Transverse colon (tissue), 4 donors: ENCODE results near the gene WFS1. TPM values are rescaled to one million over a fixed set of nuclear protein-coding genes. Genes with fewer than 3 reads are reported as not detected.

ENCODE experiments used
- DNase-seq: peaks from one replicate; pipeline ENCODE4 v3.0.0-alpha.2; 2019
- H3K27ac ChIP-seq, 4 donors: fragments of 200-600 bp; sonication (generic); 2 replicates each; pipeline ENCODE4 v1.5.1; 2016 to 2018; ENCODE audit warnings: inconsistent platforms in 4 of 4
- H3K27me3 ChIP-seq: fragments of 200-600 bp; sonication (generic); 2 replicates; pipeline ENCODE4 v1.5.1; 2017; ENCODE audit warnings: inconsistent platforms
- H3K36me3 ChIP-seq, 4 donors: fragments of 200-600 bp; sonication (generic); 2 replicates each; pipeline ENCODE4 v1.5.1; 2017 to 2019; ENCODE audit warnings: inconsistent platforms in 4 of 4
- H3K4me1 ChIP-seq, 4 donors: fragments of 200-600 bp; sonication (generic); 2 replicates each; pipeline ENCODE4 v1.5.1; 2017 to 2020; ENCODE audit warnings: inconsistent platforms in 4 of 4
- H3K4me3 ChIP-seq, 4 donors: fragments of 200-600 bp; sonication (generic); 1 replicate in 1 of 4; 2 replicates in 3 of 4; pipeline versions ENCODE4 v1.5.1 to v1.6.1; 2017 to 2019; ENCODE audit warnings: inconsistent platforms in 4 of 4
- H3K9me3 ChIP-seq, 2 donors: fragments of 200-600 bp; sonication (generic); 2 replicates each; pipeline ENCODE4 v1.5.1; 2017 to 2019; ENCODE audit warnings: inconsistent platforms in 2 of 2
- EP300 ChIP-seq: sonication (generic); formaldehyde crosslinking; IDR thresholded peaks from one replicate; pipeline ENCODE4 v1.6.1; 2017; ENCODE audit warnings: antibody characterized with exemption, low read depth
- POLR2A ChIP-seq: fragments of 450-650 bp; IDR thresholded peaks from one replicate; pipeline ENCODE4 v1.6.1; 2016; ENCODE audit warnings: antibody characterized with exemption, mild to moderate bottlenecking, moderate library complexity
- POLR2AphosphoS5 ChIP-seq, 3 donors: sonication (generic); formaldehyde crosslinking; IDR thresholded peaks; one replicate each; pipeline ENCODE4 v1.6.1; 2016; ENCODE audit warnings: antibody characterized with exemption in 3 of 3
- WGBS, 2 donors: methylation state at CpG; one replicate each; pipeline ENCODE4 v1.1.5; 2018; ENCODE audit warnings: low coverage in 1 of 2; 5-methylcytosine and 5-hydroxymethylcytosine counted together
- in situ Hi-C, 4 donors: fragments of 200-750 bp; cut with MboI; loops; one replicate each; pipeline versions ENCODE4 v1.15.0 to v1.15.1; 2017; ENCODE audit warnings: low sequenced_read_pairs in 3 of 4, low pct_ligation_motif_present in 1 of 4, low pct_unique_long_range_greater_than_20kb in 1 of 4
- intact Hi-C: fragments of 100-400 bp; cut with DNase I; formaldehyde crosslinking; loops from one replicate; pipeline ENCODE4 v1.15.1; 2023; ENCODE audit warnings: low total_unique reads
- total RNA-seq, 4 donors: library from RNA; depleted of rRNA; stranded (reverse); fragments of >200 nt; gene quantifications; one replicate each; pipeline ENCODE4 v1.1.0, GENCODE V29; 2016
- TF ChIP-seq, protein P1 (sequence below), 5 experiments: fragments of 200-600 bp in 3 of 5; fragments of 450-650 bp in 2 of 5; sonication (generic) in 3 of 5; IDR thresholded peaks; 1 replicate in 2 of 5; 2 replicates in 3 of 5; pipeline ENCODE4 v1.5.1; 2016 to 2017; ENCODE audit warnings: antibody characterized with exemption in 5 of 5, inconsistent platforms in 3 of 5, mild to moderate bottlenecking in 2 of 5, moderate library complexity in 1 of 5

The WFS1 gene
- total RNA-seq, 4 donors from 2014 or later, result 11.5 to 23.5 (median 20.8) TPM

DNA sequence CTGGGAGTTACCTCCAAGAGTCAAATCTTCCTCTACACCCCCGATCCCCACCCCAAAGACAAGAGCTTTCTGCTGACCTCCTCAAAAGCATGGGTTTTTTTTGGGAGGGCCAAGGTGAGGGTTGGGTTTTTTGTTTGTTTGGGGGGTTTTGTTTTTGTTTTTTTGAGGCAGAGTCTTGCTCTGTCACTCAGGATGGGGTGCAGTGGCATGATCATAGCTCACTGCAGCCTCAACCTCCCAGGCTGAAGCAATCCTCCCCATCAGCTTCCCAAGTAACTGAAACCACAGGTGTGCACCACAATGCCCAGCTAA, 18.7 kb upstream of the WFS1 start:
- Histone ChIP-seq H3K4me3 (no peak overlapping the region), H3K27me3 (peaks cover 44% of the 10 kb centered on the region), H3K4me1 (no peaks in the 10 kb centered on the region), H3K27ac (no peak overlapping the region), H3K36me3 (no peaks in the 10 kb centered on the region), H3K9me3 (no peaks in the 10 kb centered on the region)
- TF ChIP-seq EP300, result no peak
- no peak for TF ChIP-seq POLR2A
- no peak for TF ChIP-seq POLR2AphosphoS5 (IDR thresholded peaks at IDR 0.05)
- TF ChIP-seq, protein P1, sequence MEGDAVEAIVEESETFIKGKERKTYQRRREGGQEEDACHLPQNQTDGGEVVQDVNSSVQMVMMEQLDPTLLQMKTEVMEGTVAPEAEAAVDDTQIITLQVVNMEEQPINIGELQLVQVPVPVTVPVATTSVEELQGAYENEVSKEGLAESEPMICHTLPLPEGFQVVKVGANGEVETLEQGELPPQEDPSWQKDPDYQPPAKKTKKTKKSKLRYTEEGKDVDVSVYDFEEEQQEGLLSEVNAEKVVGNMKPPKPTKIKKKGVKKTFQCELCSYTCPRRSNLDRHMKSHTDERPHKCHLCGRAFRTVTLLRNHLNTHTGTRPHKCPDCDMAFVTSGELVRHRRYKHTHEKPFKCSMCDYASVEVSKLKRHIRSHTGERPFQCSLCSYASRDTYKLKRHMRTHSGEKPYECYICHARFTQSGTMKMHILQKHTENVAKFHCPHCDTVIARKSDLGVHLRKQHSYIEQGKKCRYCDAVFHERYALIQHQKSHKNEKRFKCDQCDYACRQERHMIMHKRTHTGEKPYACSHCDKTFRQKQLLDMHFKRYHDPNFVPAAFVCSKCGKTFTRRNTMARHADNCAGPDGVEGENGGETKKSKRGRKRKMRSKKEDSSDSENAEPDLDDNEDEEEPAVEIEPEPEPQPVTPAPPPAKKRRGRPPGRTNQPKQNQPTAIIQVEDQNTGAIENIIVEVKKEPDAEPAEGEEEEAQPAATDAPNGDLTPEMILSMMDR (IDR thresholded peaks at IDR 0.05), result peak in 1 of 5 experiments; percentile 6
- intact Hi-C loops, result loop anchor here (1.0 kb wide), 1 partner anchor 76 kb away; no protein-coding TSS in a partner anchor
- in situ Hi-C loops, result loop anchor here in 3 of 4 donors (5.0 to 25.0 kb wide), 2 partner anchors 76 to 311 kb away; no protein-coding TSS in a partner anchor
- 0% methylated on average over 1 of the region's 1 CpG; no CpG with 5 or more reads in 1 of the 2 donors for whole genome bisulfite sequencing, 2 donors
- no peak for DNase-seq

DNA sequence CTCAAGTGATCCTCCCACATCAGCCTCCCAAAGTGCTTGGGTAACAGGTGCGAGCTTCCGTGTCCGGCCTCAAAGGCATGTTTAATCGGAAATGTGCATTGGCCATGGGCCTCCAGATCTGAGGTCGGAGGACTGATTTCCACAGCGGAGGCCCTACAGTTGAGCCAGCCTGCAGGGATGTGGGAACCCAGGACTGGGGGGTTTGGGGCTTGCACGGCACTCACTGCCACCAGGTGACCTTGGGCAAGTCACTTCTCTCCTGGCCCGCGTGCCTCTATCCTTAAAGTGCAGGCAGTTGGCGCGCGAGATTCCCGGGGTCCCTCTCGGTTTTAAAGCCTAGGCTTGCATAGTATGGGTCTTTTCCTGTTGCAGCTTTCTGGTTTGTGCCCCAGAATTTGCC, 18.3 kb upstream of the WFS1 start:
- Histone ChIP-seq H3K27me3 (peaks cover 40% of the 10 kb centered on the region), H3K4me3 (no peak overlapping the region), H3K9me3 (no peaks in the 10 kb centered on the region), H3K27ac (no peak overlapping the region), H3K36me3 (no peaks in the 10 kb centered on the region), H3K4me1 (no peaks in the 10 kb centered on the region)
- TF ChIP-seq EP300 (no peak), POLR2A (no peak), POLR2AphosphoS5 (IDR thresholded peaks at IDR 0.05) (no peak)
- TF ChIP-seq, protein P1 (IDR thresholded peaks at IDR 0.05), result no peak
- 97 to 100% methylated on average over 1 to 14 of the region's 14 CpGs for WGBS, 2 donors
- intact Hi-C loops, result loop anchor here (1.0 kb wide), 1 partner anchor 76 kb away; no protein-coding TSS in a partner anchor
- in situ Hi-C loops, result loop anchor here in 3 of 4 donors (5.0 to 25.0 kb wide), 2 partner anchors 76 to 311 kb away; no protein-coding TSS in a partner anchor
- DNase-seq, result no peak

DNA sequence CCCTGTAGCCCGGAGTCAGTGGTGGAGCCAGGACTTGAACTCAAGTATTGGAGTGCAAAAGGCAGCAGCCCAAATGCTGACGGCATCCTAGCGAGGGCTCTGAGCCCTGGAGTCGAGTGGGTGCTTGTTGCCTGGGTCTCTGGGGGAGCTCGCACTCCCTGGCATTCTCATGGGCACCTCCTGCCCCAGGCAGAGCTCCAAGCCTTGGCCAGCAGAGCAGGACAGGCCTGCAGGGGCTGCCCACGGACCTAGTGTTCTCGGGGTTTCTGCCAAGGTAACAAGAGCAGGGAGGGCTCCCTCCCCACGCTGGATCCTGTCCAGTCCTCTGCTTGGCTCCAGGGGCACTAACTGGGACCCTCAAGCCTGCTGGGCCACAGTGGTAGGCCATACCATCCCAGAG, 17.6 kb upstream of the WFS1 start:
- peaks cover 34% of the 10 kb centered on the region for H3K27me3 ChIP-seq
- H3K9me3 ChIP-seq, result no peaks in the 10 kb centered on the region
- DNase-seq, result no peak
- 90% methylated on average over 8 of the region's 8 CpGs; no CpG with 5 or more reads in 1 of the 2 donors for WGBS, 2 donors
- no peaks in the 10 kb centered on the region for H3K36me3 ChIP-seq
- H3K4me3 ChIP-seq, result no peak overlapping the region
- TF ChIP-seq POLR2A, result no peak
- TF ChIP-seq POLR2AphosphoS5 (IDR thresholded peaks at IDR 0.05), result no peak
- in situ Hi-C loops (loop anchor here in 3 of 4 donors (5.0 to 25.0 kb wide), 2 partner anchors 75 to 310 kb away; no protein-coding TSS in a partner anchor), intact Hi-C loops (no loop called here)
- no peaks in the 10 kb centered on the region for H3K4me1 ChIP-seq
- no peak overlapping the region for H3K27ac ChIP-seq

DNA sequence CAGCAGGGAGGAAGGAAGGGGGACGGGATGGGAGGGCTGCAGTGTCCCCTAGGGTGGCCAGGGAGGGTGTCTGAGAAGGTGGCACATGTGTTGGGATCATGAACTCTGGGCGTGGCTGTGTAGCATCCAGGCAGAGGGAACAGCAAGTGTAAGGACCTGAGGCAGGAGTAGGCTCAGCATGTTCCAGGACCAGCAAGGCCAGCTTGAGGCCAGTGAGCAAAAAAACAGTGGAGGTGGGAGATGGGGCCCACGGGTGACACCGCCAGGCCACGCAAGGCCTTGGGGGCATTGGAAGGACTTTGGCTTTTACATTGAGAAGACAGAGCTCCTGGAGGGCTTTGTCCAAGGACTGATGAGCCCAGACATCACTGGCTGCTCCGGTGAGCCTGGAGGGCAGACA, 16.5 kb upstream of the WFS1 start:
- Histone ChIP-seq H3K4me1 (no peaks in the 10 kb centered on the region), H3K36me3 (no peaks in the 10 kb centered on the region), H3K27me3 (peaks cover 23% of the 10 kb centered on the region), H3K4me3 (no peak overlapping the region), H3K27ac (no peak overlapping the region), H3K9me3 (no peaks in the 10 kb centered on the region)
- intact Hi-C loops, result no loop called here
- WGBS, 2 donors, result 84% methylated on average over 6 of the region's 6 CpGs; no CpG with 5 or more reads in 1 of the 2 donors
- in situ Hi-C loops, result loop anchor here in 3 of 4 donors (5.0 to 25.0 kb wide), 2 partner anchors 74 to 309 kb away; no protein-coding TSS in a partner anchor
- DNase-seq, result no peak
- TF ChIP-seq EP300 (no peak), POLR2AphosphoS5 (IDR thresholded peaks at IDR 0.05) (no peak), POLR2A (no peak)
- TF ChIP-seq, protein P1 (IDR thresholded peaks at IDR 0.05), result no peak

DNA sequence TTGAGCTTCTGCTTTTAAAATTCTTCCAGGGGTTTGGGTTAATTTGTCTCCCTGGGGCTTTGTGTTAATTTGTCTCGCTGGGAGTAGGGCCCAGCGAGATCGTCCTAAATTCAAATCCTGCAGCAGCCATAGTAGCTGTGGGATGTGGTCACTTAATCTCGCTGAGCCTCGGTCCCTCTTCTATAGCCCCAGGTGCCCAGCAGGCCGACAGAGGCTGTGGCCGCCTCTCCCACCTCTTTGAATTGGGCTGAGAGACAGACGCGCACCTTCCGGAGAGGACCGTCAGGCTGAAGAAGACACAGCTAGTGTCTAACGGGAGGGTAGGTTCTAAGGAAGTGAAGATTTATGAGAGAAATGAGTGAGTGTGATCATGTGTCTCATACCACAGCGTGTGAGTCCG, 15.7 kb upstream of the WFS1 start:
- no peak for DNase-seq
- H3K27ac ChIP-seq, result no peak overlapping the region
- H3K4me1 ChIP-seq, result no peaks in the 10 kb centered on the region
- no peak overlapping the region for H3K4me3 ChIP-seq
- H3K27me3 ChIP-seq, result peaks cover 16% of the 10 kb centered on the region
- TF ChIP-seq, protein P1 (IDR thresholded peaks at IDR 0.05), result no peak
- no peak for TF ChIP-seq POLR2AphosphoS5 (IDR thresholded peaks at IDR 0.05)
- no peak for TF ChIP-seq EP300
- TF ChIP-seq POLR2A, result no peak
- H3K9me3 ChIP-seq, result no peaks in the 10 kb centered on the region
- no peaks in the 10 kb centered on the region for H3K36me3 ChIP-seq
- intact Hi-C loops, result no loop called here
- in situ Hi-C loops, result loop anchor here in 3 of 4 donors (5.0 to 25.0 kb wide), 2 partner anchors 73 to 308 kb away; no protein-coding TSS in a partner anchor
- 85% methylated on average over 14 of the region's 14 CpGs; no CpG with 5 or more reads in 1 of the 2 donors for WGBS, 2 donors
